HG03103 (cell line): ENCODE results near the gene ADNP.
"Not testable (repeated sequence)": the region's sequence is repeated elsewhere in the genome, so short reads cannot be mapped to it uniquely, and the experiment has no call there.

Experiments
- ATAC-seq: cut with Tn5 transposase; IDR thresholded peaks from one replicate; pipeline ENCODE4 v1.9.1; 2021; ENCODE audit warnings: low read depth; ENCODE audit not compliant: unreplicated experiment

Gene ADNP

DNA sequence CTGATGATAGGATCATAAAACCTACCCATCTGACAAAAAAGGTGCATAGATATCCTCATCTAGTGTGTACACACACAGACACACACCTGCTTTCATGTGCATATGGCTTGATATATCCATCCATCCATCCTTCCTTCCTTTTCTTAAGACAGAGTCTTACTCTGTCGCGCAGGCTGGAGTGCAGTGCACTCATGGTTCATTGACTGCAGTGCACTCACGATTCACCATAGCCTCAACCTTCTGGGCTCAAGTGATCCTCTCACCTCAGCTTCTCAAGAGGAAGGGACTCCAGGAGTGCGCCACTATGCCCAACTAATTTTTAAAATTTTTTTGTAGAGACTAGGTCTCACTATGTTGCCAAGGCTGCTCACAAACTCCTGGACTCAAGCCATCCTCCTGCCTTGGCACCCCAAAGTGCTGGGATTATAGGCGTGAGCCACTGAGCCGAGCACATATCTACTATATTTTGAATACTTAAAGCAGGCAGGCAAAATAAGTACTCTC lies 27.1 kb downstream of the ADNP start:
- no peak for ATAC-seq

DNA sequence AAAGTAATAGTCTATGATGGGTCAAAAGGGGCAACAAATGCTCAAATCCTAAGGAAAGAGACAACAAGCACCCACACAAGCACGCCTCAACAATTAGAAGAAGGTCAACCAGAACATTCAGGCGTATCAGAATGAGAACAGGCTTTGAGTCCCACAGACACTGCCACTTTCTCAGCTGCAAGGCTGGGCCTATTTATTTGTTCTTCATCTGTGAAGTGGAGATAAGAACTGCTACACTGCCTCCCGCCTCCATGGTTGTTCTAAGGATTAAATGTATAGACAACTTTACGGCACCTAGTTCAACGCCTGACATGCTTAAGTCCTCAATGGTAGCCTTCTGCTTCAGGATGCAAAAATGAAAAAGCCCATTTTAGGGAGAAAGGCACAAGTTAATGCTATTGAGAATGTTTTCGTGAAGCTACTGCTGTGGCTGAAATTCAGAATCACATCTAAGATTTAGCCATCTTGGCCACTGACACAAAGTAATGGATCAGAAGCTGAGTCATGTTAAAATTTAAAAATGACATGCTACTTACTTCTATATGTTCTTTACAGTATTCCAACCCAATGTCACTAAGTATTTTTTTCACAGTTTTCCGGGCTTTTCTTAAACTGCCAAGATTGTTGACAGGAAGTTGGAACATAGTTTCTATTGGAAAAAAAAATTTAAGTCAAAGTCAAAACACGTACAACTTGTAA lies 27.7 kb downstream of the ADNP start:
- ATAC-seq, result no peak

GRCh38 chr20:50901301-50901700 lies 29.9 kb downstream of the ADNP start:
- no peak for ATAC-seq

DNA sequence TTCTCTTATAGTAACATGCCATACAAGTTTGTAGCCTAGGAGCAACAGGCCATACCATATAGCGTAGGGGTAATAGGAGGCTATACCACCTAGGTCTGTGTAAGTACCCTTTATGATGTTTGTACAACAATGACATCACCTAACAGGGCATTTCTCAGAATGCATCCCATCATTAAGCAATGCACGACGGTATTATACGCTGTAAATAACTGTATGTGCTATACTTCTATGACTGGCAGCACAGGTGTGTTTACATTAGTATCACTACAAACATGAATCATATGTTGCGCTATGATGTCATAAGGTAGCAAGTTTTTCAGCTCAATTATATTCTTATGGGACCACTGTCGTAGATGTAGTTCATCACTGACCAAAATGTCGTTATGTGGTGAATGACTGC lies 31.0 kb downstream of the ADNP start:
- no peak for ATAC-seq

- ATAC-seq, result no peak
Measured at GRCh38 chr20:50898475-50898874, 32.8 kb downstream of the ADNP start.

GRCh38 chr20:50895111-50895830 lies 36.0 kb downstream of the ADNP start:
- no peak for ATAC-seq

DNA sequence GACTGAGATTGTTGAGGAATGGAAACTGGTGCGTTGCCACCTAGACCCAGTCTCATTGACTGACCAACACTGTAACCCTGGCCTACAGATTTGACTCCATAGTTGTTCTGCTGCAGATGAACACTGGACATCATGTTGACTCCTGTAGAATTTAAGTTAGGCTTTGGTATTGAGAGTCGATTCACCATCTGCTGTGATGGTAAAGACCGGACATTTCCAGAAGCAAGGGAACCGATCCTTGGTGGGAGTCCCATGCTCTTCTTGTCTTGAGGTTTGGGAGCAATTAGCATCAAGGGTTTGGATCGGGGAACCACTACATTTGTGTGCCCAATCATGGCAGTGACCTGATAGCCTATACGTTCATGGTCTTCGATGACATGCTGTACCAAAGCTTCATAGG lies 37.6 kb downstream of the ADNP start:
- no peak for ATAC-seq

GRCh38 chr20:50892394-50892793 lies 38.8 kb downstream of the ADNP start:
- no peak for ATAC-seq

DNA sequence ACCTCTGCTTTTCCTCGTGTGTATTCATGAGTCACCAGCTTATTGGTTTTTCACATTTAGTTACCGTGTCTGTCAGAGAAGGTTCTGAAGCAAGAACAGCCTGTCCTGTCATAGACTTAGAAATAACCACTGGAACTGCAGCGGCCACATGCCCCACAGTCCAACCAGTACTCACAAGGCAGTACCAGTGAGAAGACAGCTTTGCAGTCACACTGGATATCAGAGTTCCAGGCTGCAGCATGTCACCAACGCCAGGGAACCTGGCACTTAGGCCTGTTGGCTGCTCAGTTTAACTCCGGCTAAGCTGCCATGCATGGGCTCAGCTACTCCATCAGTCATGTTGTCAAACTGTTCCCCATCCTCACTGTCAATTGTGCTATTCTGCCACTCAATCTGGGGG lies 40.1 kb downstream of the ADNP start:
- ATAC-seq, result no peak

DNA sequence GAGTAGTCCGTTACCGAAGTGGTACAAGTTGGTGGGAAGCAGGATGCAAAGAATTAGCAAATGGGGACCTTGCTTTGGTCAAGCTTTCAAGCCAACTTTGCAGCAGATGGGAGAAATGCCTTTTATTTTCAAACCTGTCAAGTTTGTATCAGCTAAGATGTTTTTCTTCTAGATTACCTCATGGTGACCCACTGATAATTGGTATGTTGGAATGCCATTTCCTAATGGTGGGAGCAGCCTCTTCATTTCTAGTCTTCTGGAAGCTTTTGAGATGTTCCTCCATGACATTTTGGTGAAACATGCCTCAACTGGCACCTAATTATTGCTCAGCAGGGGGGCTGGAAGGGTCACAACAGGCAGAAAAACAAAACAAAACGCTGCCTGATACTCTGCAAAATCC lies 43.7 kb downstream of the ADNP start:
- no peak for ATAC-seq

GRCh38 chr20:50886184-50886790 lies 45.0 kb downstream of the ADNP start:
- no peak for ATAC-seq

DNA sequence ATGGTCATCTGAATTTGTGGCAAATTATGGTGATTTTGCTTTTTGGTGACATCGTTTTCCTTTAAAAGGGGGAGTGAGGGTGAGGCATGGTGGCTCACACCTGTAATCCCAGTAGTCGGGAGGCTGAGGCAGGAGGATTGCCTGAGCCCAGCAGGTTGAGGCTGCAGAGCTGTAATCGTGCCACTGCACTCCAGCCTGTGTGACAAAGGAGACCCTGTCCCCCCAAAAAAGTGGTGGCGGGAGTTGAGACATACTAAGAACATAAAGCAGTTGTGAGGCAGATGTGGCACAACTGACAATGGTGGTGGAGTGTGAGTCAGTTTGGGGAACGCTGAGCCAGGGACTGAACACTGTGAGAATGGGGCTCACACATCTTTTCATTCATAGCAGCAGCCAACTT lies 45.5 kb downstream of the ADNP start:
- no peak for ATAC-seq

DNA sequence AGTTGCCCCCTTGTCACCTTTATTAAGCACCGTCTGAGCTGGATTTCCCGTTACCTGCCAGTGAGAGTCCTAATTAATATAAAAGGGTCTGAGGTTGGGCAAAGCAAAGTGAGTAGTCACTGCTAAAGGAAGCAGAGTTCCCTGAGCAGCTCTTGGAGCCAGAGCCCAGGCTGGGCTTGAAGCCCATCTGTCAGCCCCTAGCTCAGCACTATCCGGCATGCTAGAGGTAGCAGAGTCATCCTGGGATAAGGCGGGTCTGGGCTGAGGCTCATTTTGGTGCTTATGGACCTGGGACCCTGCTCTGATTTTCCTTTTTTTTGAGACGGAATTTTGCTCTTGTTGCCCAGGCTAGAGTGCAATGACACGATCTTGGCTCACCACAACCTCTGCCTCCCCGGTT lies 46.2 kb downstream of the ADNP start:
- no peak for ATAC-seq

DNA sequence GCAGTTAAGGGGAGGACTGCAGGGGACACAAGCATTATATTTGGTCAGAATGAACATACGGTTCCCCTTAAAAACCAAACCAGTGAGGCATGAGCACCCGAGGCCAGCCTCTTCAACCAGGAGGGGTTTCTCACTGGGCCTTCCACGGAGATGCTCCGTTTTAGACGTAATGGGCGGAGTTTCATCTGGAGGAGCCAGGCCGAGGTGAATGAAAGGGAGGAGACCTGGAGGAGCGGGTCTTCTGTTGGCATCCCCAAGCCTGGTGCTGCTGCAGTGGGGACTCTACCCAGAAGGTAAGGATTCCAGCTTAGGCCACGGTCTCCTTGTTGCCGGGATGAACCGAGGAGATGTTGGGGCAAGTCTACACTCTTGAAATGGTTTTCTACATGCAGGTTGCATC lies 47.4 kb downstream of the ADNP start:
- ATAC-seq, result no peak

- ATAC-seq, result not testable (repeated sequence)
Measured at GRCh38 chr20:50881759-50882424, 49.3 kb downstream of the ADNP start.

GRCh38 chr20:50879649-50880550 lies 51.3 kb downstream of the ADNP start:
- ATAC-seq, result no peak

- no peak for ATAC-seq
Measured at GRCh38 chr20:50877232-50877743, 53.9 kb downstream of the ADNP start.

GRCh38 chr20:50876816-50877215 lies 54.4 kb downstream of the ADNP start:
- ATAC-seq, result no peak

DNA sequence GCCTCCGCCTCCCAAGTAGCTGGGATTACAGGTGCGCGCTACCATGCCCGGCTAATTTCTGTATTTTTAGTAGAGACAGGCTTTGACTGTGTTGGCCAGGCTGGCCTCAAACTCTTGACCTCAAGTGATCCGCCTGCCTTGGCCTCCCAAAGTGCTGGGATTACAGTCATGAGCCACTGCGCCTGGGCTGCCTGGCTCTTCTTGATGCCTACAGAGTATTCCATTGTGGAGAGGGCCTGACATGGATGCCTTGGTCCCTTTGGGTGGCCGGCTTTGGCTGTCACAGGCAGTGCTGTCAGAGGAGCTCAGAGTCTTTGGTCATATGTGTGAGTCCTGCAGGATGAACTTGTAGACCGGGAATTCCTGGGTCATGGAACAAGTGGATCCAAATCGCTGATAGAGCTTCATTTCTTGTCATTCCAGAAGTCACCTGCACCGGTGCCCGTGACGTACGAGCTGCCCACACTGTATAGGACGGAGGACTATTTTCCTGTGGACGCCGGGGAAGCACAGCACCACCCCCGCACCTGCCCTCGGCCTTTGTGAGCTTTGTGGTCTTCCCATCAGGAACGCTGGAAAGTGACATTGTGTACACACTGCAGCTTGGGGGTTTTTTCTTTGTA lies 55.1 kb downstream of the ADNP start:
- ATAC-seq, result no peak
